Raji (cell line): Measurements from ENCODE around the gene PKNOX2.

Experiments used
- POLR2A ChIP-seq: IDR thresholded peaks from 2 replicates; pipeline ENCODE4 v1.6.1; 2011; ENCODE audit warnings: low read depth, low read length, control low read depth; ENCODE audit not compliant: insufficient read depth

Gene PKNOX2

GRCh38 chr11:125464270-125464662 is 299.7 kb downstream of the PKNOX2 start:
- no peak for TF ChIP-seq POLR2A

DNA sequence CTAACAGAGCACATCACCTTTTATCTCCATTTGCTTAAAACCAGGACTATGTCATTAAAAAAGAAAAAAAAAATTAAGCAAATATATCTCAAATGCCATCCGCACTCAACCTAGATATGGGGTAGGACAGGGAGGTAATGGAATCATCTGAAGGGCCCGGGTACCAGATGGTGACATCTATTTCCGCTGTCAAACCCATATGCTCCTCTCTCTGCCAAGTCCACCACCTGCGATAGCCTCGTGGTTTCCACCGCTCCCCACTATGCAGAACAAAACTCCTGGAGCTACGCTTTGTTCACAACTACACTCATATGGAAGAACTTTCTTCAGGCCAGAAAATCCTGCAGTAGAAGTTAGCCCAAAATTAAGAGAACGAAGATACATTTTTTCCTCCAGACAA is 300.1 kb downstream of the PKNOX2 start:
- no peak for TF ChIP-seq POLR2A

- no peak for TF ChIP-seq POLR2A
Measured at GRCh38 chr11:125465255-125465654, 300.7 kb downstream of the PKNOX2 start.

DNA sequence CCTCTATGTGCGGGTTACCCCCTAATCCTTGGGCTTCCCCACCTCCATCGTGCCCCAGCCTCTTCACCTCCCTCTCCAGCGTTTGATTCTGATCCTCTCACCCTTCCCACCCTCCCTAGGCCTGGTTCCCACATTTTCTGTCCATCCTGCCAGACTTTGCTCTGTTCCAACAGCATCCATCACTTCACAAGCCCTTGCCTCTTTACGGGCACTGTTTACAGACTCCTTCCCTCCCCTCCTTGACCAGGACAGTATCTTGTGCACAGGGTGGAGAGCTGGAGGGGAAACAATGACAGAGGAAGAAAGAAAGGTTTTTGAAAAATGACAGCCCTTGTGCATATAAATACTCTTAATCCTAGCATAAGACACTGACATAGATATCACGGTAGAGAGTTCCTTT is 301.1 kb downstream of the PKNOX2 start:
- no peak for TF ChIP-seq POLR2A

- TF ChIP-seq POLR2A = no peak
Measured at GRCh38 chr11:125468025-125468424, 303.5 kb downstream of the PKNOX2 start.

DNA sequence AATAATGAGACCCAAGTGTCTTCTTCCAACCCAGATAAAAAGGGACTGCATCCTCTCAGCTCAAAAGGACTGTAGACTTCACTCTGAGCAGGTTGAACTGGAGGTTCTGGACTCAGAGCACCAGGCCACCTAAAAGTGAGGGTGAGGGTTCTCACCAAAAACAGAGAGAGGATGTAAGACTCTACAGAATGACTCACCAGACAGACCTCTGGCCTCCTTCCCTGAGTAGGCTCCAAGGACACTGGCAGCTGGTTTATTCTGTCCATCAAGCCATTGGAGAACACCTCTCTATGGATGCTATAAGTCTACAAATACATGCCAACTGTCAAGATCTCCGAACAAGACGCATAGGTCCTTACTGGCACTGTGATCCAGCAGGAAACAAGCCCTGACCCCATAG is 304.3 kb downstream of the PKNOX2 start:
- no peak for TF ChIP-seq POLR2A

DNA sequence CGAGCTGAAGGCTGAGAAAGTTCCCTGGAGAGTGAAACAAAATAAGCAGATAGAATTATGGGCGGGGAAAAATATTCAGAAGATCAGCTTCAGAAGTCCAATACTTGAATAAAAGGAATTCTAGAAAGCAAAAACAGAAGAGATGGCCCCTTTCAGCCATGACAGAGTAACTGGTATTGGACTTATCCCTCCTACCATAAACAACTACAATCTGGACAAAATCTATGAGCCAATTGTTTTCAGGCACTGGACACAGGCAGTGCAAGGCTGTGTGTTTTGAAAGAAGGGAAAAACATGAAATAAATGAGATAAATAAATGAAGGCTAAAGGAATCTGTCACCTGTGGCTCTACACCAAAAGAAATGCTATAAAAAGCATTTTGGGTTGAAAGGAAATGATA is 305.8 kb downstream of the PKNOX2 start:
- TF ChIP-seq POLR2A = no peak

DNA sequence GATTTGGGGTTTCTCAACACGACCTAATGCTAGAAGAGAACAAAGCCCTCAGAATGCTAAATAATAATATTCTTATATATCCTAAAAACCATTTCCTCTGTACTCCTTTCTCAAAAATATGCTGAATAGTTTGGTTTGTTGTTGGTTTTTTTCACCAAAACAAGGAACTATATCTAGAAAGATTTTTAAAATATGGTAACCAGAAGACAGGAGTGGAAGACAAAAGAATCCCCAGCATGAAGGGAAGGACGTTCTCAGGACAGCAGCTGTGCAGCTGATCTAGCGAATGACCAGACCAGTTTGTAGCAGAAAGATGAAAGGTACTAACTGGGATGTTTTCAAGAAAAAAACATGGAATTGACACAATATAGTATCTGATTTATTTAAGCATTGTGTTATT is 312.2 kb downstream of the PKNOX2 start:
- TF ChIP-seq POLR2A = no peak

DNA sequence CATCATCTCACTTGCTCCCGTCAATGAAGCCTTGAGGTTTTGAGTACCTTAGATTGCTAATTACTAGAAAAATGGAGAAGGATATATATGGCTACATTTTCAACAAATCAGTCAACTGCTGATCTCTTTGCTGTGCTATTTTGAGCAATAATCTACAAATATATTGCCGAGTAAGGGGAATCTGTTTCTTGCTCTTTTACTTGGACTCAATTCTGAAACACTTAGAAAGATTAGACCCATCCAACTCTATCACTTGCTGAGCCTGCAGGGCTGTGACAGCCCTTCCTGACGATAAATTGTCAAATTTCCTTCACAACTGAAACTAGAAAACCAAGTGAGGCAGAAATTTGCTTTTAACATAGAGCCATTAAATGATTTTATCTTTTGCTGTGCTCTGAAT is 314.6 kb downstream of the PKNOX2 start:
- TF ChIP-seq POLR2A = no peak

DNA sequence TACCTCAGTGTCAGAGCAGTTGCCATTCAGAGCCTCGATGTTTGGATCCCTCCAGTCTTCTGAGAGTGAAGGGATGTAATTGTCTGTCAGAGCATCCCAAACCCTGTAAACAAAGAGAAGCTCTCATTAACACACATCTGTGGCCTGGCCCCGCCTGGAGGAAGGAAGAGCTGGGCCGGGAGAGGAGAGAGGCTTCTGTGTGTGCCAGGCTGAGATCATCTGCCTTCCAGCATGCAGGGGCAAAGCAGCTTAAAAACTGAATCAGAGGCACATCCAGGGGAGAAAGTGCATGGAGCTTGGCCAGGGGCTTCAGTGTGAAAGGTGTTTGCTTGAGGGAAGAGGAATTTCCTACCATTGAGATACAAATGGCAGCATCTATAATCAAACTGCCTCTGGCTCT is 317.0 kb downstream of the PKNOX2 start:
- TF ChIP-seq POLR2A = no peak
